Measurements from ENCODE around the gene GCC1.

The GCC1 gene

DNA sequence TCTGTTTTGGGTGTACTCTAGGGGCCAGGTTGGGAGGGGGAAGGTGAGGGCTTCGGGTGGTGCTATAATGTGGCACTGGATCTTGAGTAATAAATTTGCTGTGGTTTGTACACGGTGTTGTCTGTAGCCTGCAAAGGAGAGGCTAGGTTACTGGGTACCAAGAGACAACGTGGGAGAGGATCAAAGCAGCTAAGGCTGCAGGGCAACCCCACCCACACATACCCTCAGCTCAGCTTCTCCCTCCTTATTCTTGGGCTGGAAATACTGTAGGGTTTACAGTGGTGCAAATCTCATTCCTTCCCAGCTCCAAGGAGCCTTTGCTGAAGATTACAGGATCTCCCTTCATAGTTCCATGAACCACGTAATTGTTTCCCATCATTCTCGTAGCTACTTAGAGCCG lies 6.2 kb upstream of the GCC1 start:
- TF ChIP-seq, protein P1, sequence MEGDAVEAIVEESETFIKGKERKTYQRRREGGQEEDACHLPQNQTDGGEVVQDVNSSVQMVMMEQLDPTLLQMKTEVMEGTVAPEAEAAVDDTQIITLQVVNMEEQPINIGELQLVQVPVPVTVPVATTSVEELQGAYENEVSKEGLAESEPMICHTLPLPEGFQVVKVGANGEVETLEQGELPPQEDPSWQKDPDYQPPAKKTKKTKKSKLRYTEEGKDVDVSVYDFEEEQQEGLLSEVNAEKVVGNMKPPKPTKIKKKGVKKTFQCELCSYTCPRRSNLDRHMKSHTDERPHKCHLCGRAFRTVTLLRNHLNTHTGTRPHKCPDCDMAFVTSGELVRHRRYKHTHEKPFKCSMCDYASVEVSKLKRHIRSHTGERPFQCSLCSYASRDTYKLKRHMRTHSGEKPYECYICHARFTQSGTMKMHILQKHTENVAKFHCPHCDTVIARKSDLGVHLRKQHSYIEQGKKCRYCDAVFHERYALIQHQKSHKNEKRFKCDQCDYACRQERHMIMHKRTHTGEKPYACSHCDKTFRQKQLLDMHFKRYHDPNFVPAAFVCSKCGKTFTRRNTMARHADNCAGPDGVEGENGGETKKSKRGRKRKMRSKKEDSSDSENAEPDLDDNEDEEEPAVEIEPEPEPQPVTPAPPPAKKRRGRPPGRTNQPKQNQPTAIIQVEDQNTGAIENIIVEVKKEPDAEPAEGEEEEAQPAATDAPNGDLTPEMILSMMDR (IDR thresholded peaks at IDR 0.05; ENCODE audit: control insufficient read depth, extremely low read depth, insufficient read depth) = no peak
- no peak for DNase-seq (ENCODE audit: low read depth)
- no peak overlapping the region for H3K4me3 ChIP-seq (ENCODE audit: low read depth, low read length)

GRCh38 chr7:127591189-127591588 lies 5.8 kb upstream of the GCC1 start:
- TF ChIP-seq, protein P1 (IDR thresholded peaks at IDR 0.05; ENCODE audit: control insufficient read depth, extremely low read depth, insufficient read depth) = no peak
- DNase-seq (ENCODE audit: low read depth) = no peak
- no peak overlapping the region for H3K4me3 ChIP-seq (ENCODE audit: low read depth, low read length)

- H3K4me3 ChIP-seq (ENCODE audit: low read depth, low read length) = no peak overlapping the region
- TF ChIP-seq, protein P1 (IDR thresholded peaks at IDR 0.05; ENCODE audit: control insufficient read depth, extremely low read depth, insufficient read depth) = no peak
- DNase-seq (ENCODE audit: low read depth) = no peak
Measured at GRCh38 chr7:127589896-127590295, 4.5 kb upstream of the GCC1 start.

- TF ChIP-seq, protein P1 (IDR thresholded peaks at IDR 0.05; ENCODE audit: control insufficient read depth, extremely low read depth, insufficient read depth) = peak; percentile 80
- peak overlapping the region; percentile 96 for H3K4me3 ChIP-seq (ENCODE audit: low read depth, low read length)
- no peak for DNase-seq (ENCODE audit: low read depth)
Measured at GRCh38 chr7:127588697-127589482, 3.5 kb upstream of the GCC1 start.

DNA sequence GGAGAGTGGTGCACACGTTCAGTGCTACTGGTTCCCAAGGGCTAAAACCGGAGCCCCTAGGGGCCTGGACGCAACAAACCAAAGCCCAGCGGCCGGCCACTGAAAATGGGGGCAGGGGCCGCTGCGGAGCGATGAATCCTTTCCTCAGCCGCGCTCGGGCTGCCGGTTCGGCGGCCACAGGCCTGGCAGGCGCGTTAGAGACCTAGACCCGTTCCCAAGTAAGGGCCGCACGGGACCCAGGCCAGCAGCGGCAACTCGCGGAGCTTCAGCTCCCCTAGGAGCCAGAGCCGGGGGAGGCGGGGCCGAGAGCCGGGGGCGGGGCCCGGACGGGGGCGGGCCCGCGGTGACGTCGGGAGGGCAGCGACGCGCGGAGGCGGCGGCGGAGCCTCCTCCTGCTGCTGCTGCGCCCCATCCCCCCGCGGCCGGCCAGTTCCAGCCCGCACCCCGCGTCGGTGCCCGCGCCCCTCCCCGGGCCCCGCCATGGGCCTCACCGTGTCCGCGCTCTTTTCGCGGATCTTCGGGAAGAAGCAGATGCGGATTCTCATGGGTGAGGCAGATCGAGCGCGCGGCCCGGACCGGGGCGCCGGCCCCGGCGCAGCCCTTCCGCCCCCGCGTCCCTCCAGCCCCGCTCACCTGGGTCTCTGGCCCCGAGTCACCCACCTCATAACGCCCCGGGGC lies 2.8 kb upstream of the GCC1 start, which contains the start of gene ARF5:
ARF5 (plus strand) TSS at position 393 of the 678 bp plus-strand sequence; CDS start at position 481, 88 bp downstream.
- TF ChIP-seq, protein P1 (IDR thresholded peaks at IDR 0.05; ENCODE audit: control insufficient read depth, extremely low read depth, insufficient read depth) = no peak
- H3K4me3 ChIP-seq (ENCODE audit: low read depth, low read length) = peak within 1 kb of the TSS; percentile 96
- DNase-seq (ENCODE audit: low read depth) = no peak

- TF ChIP-seq, protein P1 (IDR thresholded peaks at IDR 0.05; ENCODE audit: control insufficient read depth, extremely low read depth, insufficient read depth) = no peak
- DNase-seq (ENCODE audit: low read depth) = no peak
- peak overlapping the region; percentile 96 for H3K4me3 ChIP-seq (ENCODE audit: low read depth, low read length)
Measured at GRCh38 chr7:127587663-127588018, 2.2 kb upstream of the GCC1 start.

Data from LNCaP clone FGC (cell line).